ENCODE results near the gene ZBTB7B.

The ZBTB7B gene

GRCh38 chr1:155023627-155024026, 21.0 kb downstream of the ZBTB7B start:
- Histone ChIP-seq H3K36me3 (replicated peaks) (no peaks in the 10 kb centered on the region), H3K4me3 (ENCODE audit: low read depth, low read length) (no peak overlapping the region), H3K27me3 (replicated peaks) (no peaks in the 10 kb centered on the region), H3K27ac (no peak overlapping the region)
- no peak for TF ChIP-seq CTCF (IDR thresholded peaks at IDR 0.05; ENCODE audit: low read depth, low read length, missing control alignments)
- in situ Hi-C loops (cut with HindIII; ENCODE audit: low pct_ligation_motif_present, low sequenced_read_pairs): no loop called here
- DNase-seq: no peak

GRCh38 chr1:155024315-155024714, 21.7 kb downstream of the ZBTB7B start:
- no peaks in the 10 kb centered on the region for H3K27me3 ChIP-seq (replicated peaks)
- H3K4me3 ChIP-seq (ENCODE audit: low read depth, low read length): no peak overlapping the region
- H3K36me3 ChIP-seq (replicated peaks): no peaks in the 10 kb centered on the region
- no peak for TF ChIP-seq CTCF (IDR thresholded peaks at IDR 0.05; ENCODE audit: low read depth, low read length, missing control alignments)
- no peak overlapping the region for H3K27ac ChIP-seq
- in situ Hi-C loops (cut with HindIII; ENCODE audit: low pct_ligation_motif_present, low sequenced_read_pairs): no loop called here
- DNase-seq: no peak

GRCh38 chr1:155026154-155026553, 23.6 kb downstream of the ZBTB7B start:
- H3K4me3 ChIP-seq (ENCODE audit: low read depth, low read length): no peak overlapping the region
- no peak for TF ChIP-seq CTCF (IDR thresholded peaks at IDR 0.05; ENCODE audit: low read depth, low read length, missing control alignments)
- H3K36me3 ChIP-seq (replicated peaks): no peaks in the 10 kb centered on the region
- no peak overlapping the region for H3K27ac ChIP-seq
- DNase-seq: no peak
- in situ Hi-C loops (cut with HindIII; ENCODE audit: low pct_ligation_motif_present, low sequenced_read_pairs): no loop called here
- no peaks in the 10 kb centered on the region for H3K27me3 ChIP-seq (replicated peaks)

DNA sequence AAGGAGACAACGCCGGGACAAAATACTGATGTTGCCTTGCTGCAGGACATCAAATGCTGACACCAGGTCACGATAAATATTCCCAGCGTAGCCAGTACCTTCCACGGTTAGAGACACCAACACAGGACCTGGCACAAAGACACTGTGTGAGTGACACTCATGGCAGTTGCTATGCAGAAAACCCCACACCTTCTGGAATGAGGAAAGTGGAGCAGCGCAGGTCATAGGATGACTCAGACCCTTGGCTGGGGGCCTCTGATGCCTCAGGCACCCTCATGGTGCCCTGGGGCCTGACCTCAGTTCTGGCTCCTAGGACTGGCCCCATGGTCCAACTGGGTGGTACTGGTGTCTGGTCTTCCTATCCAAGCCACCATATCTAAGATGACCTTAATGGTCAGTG, 24.0 kb downstream of the ZBTB7B start:
- Histone ChIP-seq H3K4me3 (ENCODE audit: low read depth, low read length) (no peak overlapping the region), H3K27me3 (replicated peaks) (no peaks in the 10 kb centered on the region), H3K36me3 (replicated peaks) (no peaks in the 10 kb centered on the region), H3K27ac (no peak overlapping the region)
- in situ Hi-C loops (cut with HindIII; ENCODE audit: low pct_ligation_motif_present, low sequenced_read_pairs): no loop called here
- TF ChIP-seq CTCF (IDR thresholded peaks at IDR 0.05; ENCODE audit: low read depth, low read length, missing control alignments): no peak
- no peak for DNase-seq

GRCh38 chr1:155029513-155030242, 27.1 kb downstream of the ZBTB7B start:
- in situ Hi-C loops (cut with HindIII; ENCODE audit: low pct_ligation_motif_present, low sequenced_read_pairs): no loop called here
- Histone ChIP-seq H3K4me3 (ENCODE audit: low read depth, low read length) (no peak overlapping the region), H3K27ac (no peak overlapping the region), H3K36me3 (replicated peaks) (no peaks in the 10 kb centered on the region), H3K27me3 (replicated peaks) (no peaks in the 10 kb centered on the region)
- no peak for DNase-seq
- no peak for TF ChIP-seq CTCF (IDR thresholded peaks at IDR 0.05; ENCODE audit: low read depth, low read length, missing control alignments)

DNA sequence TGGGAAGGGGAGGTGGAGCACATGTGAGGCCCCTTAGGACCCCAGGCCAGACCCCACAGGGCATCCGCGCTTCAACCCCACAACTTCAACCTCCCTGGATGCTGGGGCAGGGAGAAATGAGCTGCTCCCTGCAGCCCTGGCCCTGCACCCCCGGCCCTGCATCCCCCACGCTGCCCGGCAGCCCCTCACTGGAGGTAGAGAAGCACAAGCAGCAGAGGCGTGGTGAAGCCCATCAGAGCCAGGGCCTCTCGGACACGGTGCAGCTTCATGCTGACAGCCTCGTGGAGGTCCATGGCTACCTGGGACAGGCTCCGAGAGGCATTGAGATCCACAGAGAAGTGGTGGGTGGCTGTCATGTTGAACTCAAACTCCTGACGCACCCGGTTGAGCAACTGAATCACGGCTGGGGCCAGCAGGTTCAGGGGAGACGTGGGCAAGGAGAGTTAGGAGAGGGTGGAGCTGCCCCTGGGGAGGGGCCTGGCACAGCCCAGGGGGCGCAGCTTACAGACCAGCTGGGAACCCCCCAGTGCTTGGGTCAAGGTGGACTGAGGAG, 27.7 kb downstream of the ZBTB7B start:
- Histone ChIP-seq H3K4me3 (ENCODE audit: low read depth, low read length) (no peak overlapping the region), H3K27ac (no peak overlapping the region), H3K27me3 (replicated peaks) (no peaks in the 10 kb centered on the region), H3K36me3 (replicated peaks) (no peaks in the 10 kb centered on the region)
- DNase-seq: no peak
- TF ChIP-seq CTCF (IDR thresholded peaks at IDR 0.05; ENCODE audit: low read depth, low read length, missing control alignments): no peak
- in situ Hi-C loops (cut with HindIII; ENCODE audit: low pct_ligation_motif_present, low sequenced_read_pairs): no loop called here

All from brain microvascular endothelial cell (primary cell).